IMR-90 (cell line): ENCODE measurements around the gene ARGLU1. TPM values are rescaled to one million over a fixed set of nuclear protein-coding genes. Genes with fewer than 3 reads are reported as not detected.

Experiments used
- ATAC-seq: fragments of 200-7000 bp; cut with Tn5 transposase; 2 replicates; pipeline ENCODE4 v1.9.1; 2020; ENCODE audit warnings: low read depth, mild to moderate bottlenecking, moderate library complexity
- BruUV-seq: library from RNA; stranded (reverse); fragments of 400-500 nt; replicated peaks from 2 replicates; lab custom pipeline; 2021; lab: Mats Ljungman, UMichigan
- CTCF ChIA-PET: fragments of 300-600 bp; formaldehyde crosslinking; extraction: SDS; loops from one replicate; lab custom pipeline; 2021; ENCODE audit warnings: antibody characterized with exemption; lab: Yijun Ruan, JAX
- POLR2A ChIA-PET: fragments of 300-600 bp; sonication (Branson Sonifier 250); formaldehyde crosslinking; loops from one replicate; lab custom pipeline; 2022; ENCODE audit warnings: antibody characterized with exemption; ENCODE audit not compliant: unreplicated experiment; lab: Charles Lee
- DNase-seq: peaks from one replicate; pipeline ENCODE4 v3.0.0; 2013
- H2AFZ ChIP-seq: replicated peaks from 2 replicates; pipeline ENCODE3; 2013; ENCODE audit warnings: low read length, mild to moderate bottlenecking; ENCODE audit not compliant: poor library complexity
- H2AK5ac ChIP-seq: 2 replicates; pipeline ENCODE4 v1.6.1; 2013; ENCODE audit warnings: low read depth, low read length, inconsistent platforms
- H2AK9ac ChIP-seq: replicated peaks from 2 replicates; pipeline ENCODE3; 2013; ENCODE audit warnings: mild to moderate bottlenecking, low read depth, low read length, moderate library complexity; ENCODE audit not compliant: poor library complexity
- H2BK120ac ChIP-seq: 2 replicates; pipeline ENCODE4 v1.6.1; 2013; ENCODE audit warnings: low read depth, low read length, inconsistent platforms
- H2BK15ac ChIP-seq: 3 replicates; pipeline ENCODE4 v1.6.1; 2013; ENCODE audit warnings: low read depth, low read length, inconsistent platforms
- H2BK20ac ChIP-seq: 2 replicates; pipeline ENCODE4 v1.6.1; 2013; ENCODE audit warnings: low read depth, mild to moderate bottlenecking, inconsistent platforms, low read length, moderate library complexity
- H2BK5ac ChIP-seq: 2 replicates; pipeline ENCODE4 v1.6.1; 2013; ENCODE audit warnings: mild to moderate bottlenecking, low read depth, low read length, inconsistent platforms; ENCODE audit not compliant: poor library complexity, severe bottlenecking
- H3K14ac ChIP-seq: replicated peaks from 2 replicates; pipeline ENCODE4 v1.6.1; 2013; ENCODE audit warnings: low read depth, low read length, inconsistent platforms
- H3K18ac ChIP-seq: 2 replicates; pipeline ENCODE4 v1.6.1; 2013; ENCODE audit warnings: low read depth, low read length, control low read depth
- H3K23ac ChIP-seq: 2 replicates; pipeline ENCODE4 v1.6.1; 2013; ENCODE audit warnings: low read depth, low read length, inconsistent platforms
- H3K27ac ChIP-seq: 2 replicates; pipeline ENCODE4 v1.5.1; 2013; ENCODE audit warnings: mild to moderate bottlenecking, control low read depth, low read length; ENCODE audit not compliant: insufficient read depth
- H3K27me3 ChIP-seq: 2 replicates; pipeline ENCODE4 v1.6.1; 2013; ENCODE audit warnings: low read length; ENCODE audit not compliant: control insufficient read depth, insufficient read depth
- H3K36me3 ChIP-seq: 2 replicates; pipeline ENCODE4 v1.6.1; 2013; ENCODE audit warnings: low read length, mixed read lengths; ENCODE audit not compliant: control insufficient read depth, insufficient read depth
- H3K4ac ChIP-seq: 2 replicates; pipeline ENCODE4 v1.6.1; 2013; ENCODE audit warnings: low read depth, low read length, inconsistent platforms
- H3K4me1 ChIP-seq: 2 replicates; pipeline ENCODE4 v1.6.1; 2013; ENCODE audit warnings: low read length, mixed read lengths; ENCODE audit not compliant: control insufficient read depth, insufficient read depth
- H3K4me2 ChIP-seq: 2 replicates; pipeline ENCODE4 v1.6.1; 2013; ENCODE audit warnings: low read depth, mild to moderate bottlenecking, control low read depth, low read length, moderate library complexity
- H3K4me3 ChIP-seq: 2 replicates; pipeline ENCODE4 v1.5.1; 2013; ENCODE audit warnings: low read depth, mild to moderate bottlenecking, control low read depth, low read length, moderate library complexity; ENCODE audit not compliant: insufficient read depth
- H3K56ac ChIP-seq: 2 replicates; pipeline ENCODE4 v1.6.1; 2013; ENCODE audit warnings: low read length, inconsistent platforms; ENCODE audit not compliant: insufficient read depth; ENCODE audit errors: extremely low read depth
- H3K79me1 ChIP-seq, 2 experiments: 2 replicates each; pipeline ENCODE4 v1.6.1; 2013; ENCODE audit warnings: low read length in 2 of 2, inconsistent platforms in 1 of 2, low read depth in 1 of 2
- H3K9ac ChIP-seq: 2 replicates; pipeline ENCODE4 v1.6.1; 2013; ENCODE audit warnings: low read depth, low read length, control low read depth
- H3K9me1 ChIP-seq: 2 replicates; pipeline ENCODE4 v1.6.1; 2013; ENCODE audit warnings: low read length, inconsistent platforms; ENCODE audit not compliant: insufficient read depth
- H3K9me3 ChIP-seq: 2 replicates; pipeline ENCODE4 v1.6.1; 2013; ENCODE audit warnings: low read length; ENCODE audit not compliant: control insufficient read depth, insufficient read depth
- H4K20me1 ChIP-seq: 2 replicates; pipeline ENCODE4 v1.6.1; 2013; ENCODE audit warnings: low read length, inconsistent platforms; ENCODE audit not compliant: insufficient read depth
- H4K5ac ChIP-seq: 2 replicates; pipeline ENCODE4 v1.6.1; 2013; ENCODE audit warnings: mild to moderate bottlenecking, low read depth, low read length, control low read depth
- H4K8ac ChIP-seq, 2 experiments: 2 replicates each; pipeline ENCODE4 v1.6.1; 2013; ENCODE audit warnings: low read depth in 2 of 2, low read length in 2 of 2, control low read depth in 1 of 2, inconsistent platforms in 1 of 2
- H4K91ac ChIP-seq: 2 replicates; pipeline ENCODE4 v1.6.1; 2013; ENCODE audit warnings: low read depth, low read length, inconsistent platforms; ENCODE audit not compliant: insufficient read depth
- BHLHE40 ChIP-seq: fragments of 150-350 bp; IDR thresholded peaks from 2 replicates; pipeline ENCODE4 v1.6.1; 2016; ENCODE audit warnings: mild to moderate bottlenecking, low read depth, low read length
- CEBPB ChIP-seq: IDR thresholded peaks from 2 replicates; pipeline ENCODE4 v1.6.1; 2012; ENCODE audit warnings: low read depth, low read length, improper control_type of control experiment
- CHD1 ChIP-seq: IDR thresholded peaks from 2 replicates; pipeline ENCODE4 v1.6.1; 2012; ENCODE audit warnings: low read depth, low read length, improper control_type of control experiment
- ELK1 ChIP-seq: fragments of 150-350 bp; IDR thresholded peaks from 2 replicates; pipeline ENCODE4 v1.6.1; 2016; ENCODE audit warnings: low read depth, mild to moderate bottlenecking, low read length, moderate library complexity, borderline replicate concordance
- FOS ChIP-seq: fragments of 150-350 bp; IDR thresholded peaks from 2 replicates; pipeline ENCODE4 v1.6.1; 2016; ENCODE audit warnings: low read depth, low read length
- MAFK ChIP-seq: IDR thresholded peaks from 2 replicates; pipeline ENCODE4 v1.6.1; 2012; ENCODE audit warnings: low read depth, low read length, improper control_type of control experiment
- MAZ ChIP-seq: IDR thresholded peaks from 2 replicates; pipeline ENCODE4 v1.6.1; 2012; ENCODE audit warnings: low read depth, mild to moderate bottlenecking, low read length, improper control_type of control experiment, moderate library complexity, borderline replicate concordance
- MXI1 ChIP-seq: IDR thresholded peaks from 2 replicates; pipeline ENCODE4 v1.6.1; 2012; ENCODE audit warnings: low read depth, mild to moderate bottlenecking, low read length, moderate library complexity, borderline replicate concordance
- NFE2L2 ChIP-seq: fragments of 150-350 bp; IDR thresholded peaks from 2 replicates; pipeline ENCODE4 v1.6.1; 2016; ENCODE audit warnings: low read depth, mild to moderate bottlenecking, low read length
- POLR2A ChIP-seq: IDR thresholded peaks from 2 replicates; pipeline ENCODE4 v1.6.1; 2012; ENCODE audit warnings: mild to moderate bottlenecking, low read depth, low read length
- RAD21 ChIP-seq: IDR thresholded peaks from 2 replicates; pipeline ENCODE4 v1.6.1; 2012; ENCODE audit warnings: low read length, improper control_type of control experiment
- RCOR1 ChIP-seq: IDR thresholded peaks from 2 replicates; pipeline ENCODE4 v1.6.1; 2012; ENCODE audit warnings: mild to moderate bottlenecking, low read length, improper control_type of control experiment; ENCODE audit not compliant: insufficient replicate concordance
- RFX5 ChIP-seq: IDR thresholded peaks from 2 replicates; pipeline ENCODE4 v1.8.0; 2012; ENCODE audit warnings: low read depth, mild to moderate bottlenecking, low read length, moderate library complexity
- SMC3 ChIP-seq: fragments of 150-350 bp; IDR thresholded peaks from 2 replicates; pipeline ENCODE4 v1.6.1; 2016; ENCODE audit warnings: low read depth, mild to moderate bottlenecking, antibody characterized with exemption, low read length, moderate library complexity
- WGBS, 2 experiments: methylation state at CpG; one replicate each; pipeline versions ENCODE4 v1.1.5 to v1.1.7; 2013; ENCODE audit warnings: missing lambda C conversion rate in 2 of 2; ENCODE audit not compliant: insufficient read length in 1 of 2; ENCODE audit errors: extremely low coverage in 2 of 2; 5-methylcytosine and 5-hydroxymethylcytosine counted together
- dilution Hi-C: fragments of 300-500 bp; cut with HindIII; formaldehyde crosslinking; loops from one replicate; pipeline ENCODE4 v1.14.3; 2018; ENCODE audit warnings: low sequenced_read_pairs; ENCODE audit not compliant: unreplicated experiment
- in situ Hi-C: fragments of 300-500 bp; cut with MboI; formaldehyde crosslinking; loops from 3 replicates; pipeline ENCODE4 v1.14.3; 2019; ENCODE audit warnings: low sequenced_read_pairs, inconsistent platforms, mixed read lengths
- intact Hi-C: fragments of 100-400 bp; cut with micrococcal nuclease; formaldehyde crosslinking; loops from 2 replicates; pipeline ENCODE4 v1.10.0; 2022
- polyA plus RNA-seq, 3 experiments: library from polyadenylated mRNA; depleted of rRNA; stranded (reverse); fragments of >200 nt; gene quantifications; 2 replicates each; pipeline ENCODE4 v1.2.3, GENCODE V29; 2012; ENCODE audit warnings: low replicate concordance in 1 of 3
- total RNA-seq: library from RNA; depleted of rRNA; stranded (reverse); fragments of >200 nt; gene quantifications from 2 replicates; pipeline ENCODE4 v1.2.3, GENCODE V29; 2012
- TF ChIP-seq, protein P1 (sequence below): fragments of 150-350 bp; IDR thresholded peaks from 2 replicates; pipeline ENCODE4 v1.6.1; 2017; ENCODE audit warnings: mild to moderate bottlenecking, antibody characterized with exemption, low read length, low read depth
- TF ChIP-seq, protein P2 (sequence below): conservative IDR thresholded peaks from 2 replicates; pipeline ENCODE4 v1.5.1; 2012; ENCODE audit warnings: mild to moderate bottlenecking, low read depth, low read length, improper control_type of control experiment

The ARGLU1 gene
- total and polyA plus RNA-seq, 2 of the 4 experiments (the other 2 are of a cell fraction): 11.1 to 51.4 TPM

DNA sequence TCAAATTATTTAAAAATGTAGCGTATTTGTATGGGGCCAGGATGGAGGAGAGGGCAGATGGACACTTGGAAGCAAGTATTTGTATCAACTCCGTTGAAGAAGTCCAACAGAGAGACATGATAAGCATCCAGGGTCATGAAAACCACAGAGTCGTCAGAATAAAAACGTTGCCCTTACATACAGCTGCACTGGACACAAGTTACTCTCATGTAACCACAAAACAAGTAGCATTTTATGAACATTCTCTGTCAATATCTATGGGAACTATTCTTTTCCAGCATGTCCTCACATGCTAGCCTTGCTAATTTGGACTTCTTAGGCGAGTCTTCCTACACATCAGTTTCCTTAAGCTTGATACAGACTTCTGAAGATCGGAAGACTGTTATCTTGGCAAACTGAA, 67.5 kb downstream of the ARGLU1 start:
- Histone ChIP-seq H2BK5ac (no peak overlapping the region), H3K23ac (no peak overlapping the region), H3K9ac (no peak overlapping the region), H3K79me1 (peaks cover 13 to 18% of the 10 kb centered on the region in 2 experiments; a peak in 3 of 4 replicates), H3K4me3 (no peak overlapping the region), H4K5ac (no peak overlapping the region), H2AK9ac (no peak overlapping the region), H3K56ac (no peak overlapping the region), H3K4ac (no peak overlapping the region), H4K91ac (no peak overlapping the region), H3K36me3 (no peaks in the 10 kb centered on the region), H2AK5ac (no peak overlapping the region), H3K27ac (no peak overlapping the region), H3K4me2 (no peak overlapping the region), H2BK120ac (no peak overlapping the region), H3K27me3 (no peaks in the 10 kb centered on the region), H3K9me1 (no peaks in the 10 kb centered on the region), H3K14ac (no peak overlapping the region), H2BK20ac (no peak overlapping the region), H2BK15ac (no peak overlapping the region; the same call in 2 of the 3 replicates), H3K18ac (no peak overlapping the region), H4K20me1 (no peaks in the 10 kb centered on the region), H4K8ac (no peak overlapping the region), H3K9me3 (no peaks in the 10 kb centered on the region), H3K4me1 (no peaks in the 10 kb centered on the region), H2AFZ (no peak overlapping the region)
- TF ChIP-seq, protein P1, sequence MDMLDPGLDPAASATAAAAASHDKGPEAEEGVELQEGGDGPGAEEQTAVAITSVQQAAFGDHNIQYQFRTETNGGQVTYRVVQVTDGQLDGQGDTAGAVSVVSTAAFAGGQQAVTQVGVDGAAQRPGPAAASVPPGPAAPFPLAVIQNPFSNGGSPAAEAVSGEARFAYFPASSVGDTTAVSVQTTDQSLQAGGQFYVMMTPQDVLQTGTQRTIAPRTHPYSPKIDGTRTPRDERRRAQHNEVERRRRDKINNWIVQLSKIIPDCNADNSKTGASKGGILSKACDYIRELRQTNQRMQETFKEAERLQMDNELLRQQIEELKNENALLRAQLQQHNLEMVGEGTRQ: no peak
- TF ChIP-seq RFX5 (no peak), SMC3 (no peak), BHLHE40 (no peak), MXI1 (no peak), MAFK (no peak), CHD1 (no peak), POLR2A (no peak), NFE2L2 (no peak), CEBPB (no peak), MAZ (no peak), FOS (no peak), RAD21 (no peak), RCOR1 (no peak), ELK1 (no peak)
- TF ChIP-seq, protein P2, sequence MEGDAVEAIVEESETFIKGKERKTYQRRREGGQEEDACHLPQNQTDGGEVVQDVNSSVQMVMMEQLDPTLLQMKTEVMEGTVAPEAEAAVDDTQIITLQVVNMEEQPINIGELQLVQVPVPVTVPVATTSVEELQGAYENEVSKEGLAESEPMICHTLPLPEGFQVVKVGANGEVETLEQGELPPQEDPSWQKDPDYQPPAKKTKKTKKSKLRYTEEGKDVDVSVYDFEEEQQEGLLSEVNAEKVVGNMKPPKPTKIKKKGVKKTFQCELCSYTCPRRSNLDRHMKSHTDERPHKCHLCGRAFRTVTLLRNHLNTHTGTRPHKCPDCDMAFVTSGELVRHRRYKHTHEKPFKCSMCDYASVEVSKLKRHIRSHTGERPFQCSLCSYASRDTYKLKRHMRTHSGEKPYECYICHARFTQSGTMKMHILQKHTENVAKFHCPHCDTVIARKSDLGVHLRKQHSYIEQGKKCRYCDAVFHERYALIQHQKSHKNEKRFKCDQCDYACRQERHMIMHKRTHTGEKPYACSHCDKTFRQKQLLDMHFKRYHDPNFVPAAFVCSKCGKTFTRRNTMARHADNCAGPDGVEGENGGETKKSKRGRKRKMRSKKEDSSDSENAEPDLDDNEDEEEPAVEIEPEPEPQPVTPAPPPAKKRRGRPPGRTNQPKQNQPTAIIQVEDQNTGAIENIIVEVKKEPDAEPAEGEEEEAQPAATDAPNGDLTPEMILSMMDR: no peak
- ATAC-seq (no peak), DNase-seq (no peak)
- 100% methylated on average over 4 of the region's 6 CpGs; no CpG with 5 or more reads in 1 of the 2 experiments for WGBS, 2 experiments
- in situ Hi-C loops (loop anchor here (25.0 kb wide), 1 partner anchor 413 kb away; no protein-coding TSS in a partner anchor), intact Hi-C loops (no loop called here), dilution Hi-C loops (no loop called here)
- ChIA-PET POLR2A (no interaction called here), CTCF (interaction anchor here (1.5 kb wide), 1 partner anchor 7 kb away, joined by 3 read pairs; no protein-coding TSS in a partner anchor)
- no TSS peak for BruUV-seq
